ENCODE data around the gene OTOP2.

GRCh38 chr17:74893936-74894671 is 30.0 kb upstream of the OTOP2 start:
- TF ChIP-seq CTCF (IDR thresholded peaks at IDR 0.05): no peak
- TF ChIP-seq POLR2A (IDR thresholded peaks at IDR 0.05): no peak
